ENCODE results near the gene SPOCK2. TPM values are rescaled to one million over a fixed set of nuclear protein-coding genes. Genes with fewer than 3 reads are reported as not detected.

SPOCK2 gene
- total and polyA plus RNA-seq, 7 donors: 1.8 to 5.3 (median 3.3) TPM

- Histone ChIP-seq H3K4me3 (no peak overlapping the region), H3K36me3 (ENCODE audit: insufficient read depth in 1 of 2, low read depth in 1 of 2) (peaks cover 0 to 29% of the 10 kb centered on the region in 2 donors), H3K9me3 (no peaks in the 10 kb centered on the region), H3K27ac (no peak overlapping the region), H3K27me3 (ENCODE audit: insufficient read depth in 3 of 3, low read length in 2 of 3) (no peaks in the 10 kb centered on the region), H3K4me1 (no peaks in the 10 kb centered on the region)
- DNase-seq: no peak
- ATAC-seq: peak in 1 of 4 donors; percentile 57
- 87 to 93% (median 89%) methylated on average over 3 of the region's 3 CpGs for WGBS, 3 donors
- intact Hi-C loops (cut with DNase I): loop anchor here (2.0 to 5.0 kb wide), 3 partner anchors 96 to 211 kb away; no protein-coding TSS in a partner anchor
- TF ChIP-seq CTCF (IDR thresholded peaks at IDR 0.05): peak; percentile 45
Observed at GRCh38 chr10:72126184-72126871, 38.0 kb upstream of the SPOCK2 start.

- Histone ChIP-seq H3K4me1 (no peaks in the 10 kb centered on the region), H3K27ac (no peak overlapping the region), H3K27me3 (ENCODE audit: insufficient read depth in 3 of 3, low read length in 2 of 3) (no peaks in the 10 kb centered on the region), H3K36me3 (ENCODE audit: insufficient read depth in 1 of 2, low read depth in 1 of 2) (peaks cover 0 to 35% of the 10 kb centered on the region in 2 donors), H3K4me3 (no peak overlapping the region), H3K9me3 (no peaks in the 10 kb centered on the region)
- no peak for DNase-seq
- intact Hi-C loops (cut with DNase I): loop anchor here (5.0 kb wide), 2 partner anchors 202 to 212 kb away; no protein-coding TSS in a partner anchor
- ATAC-seq: no peak
- 62 to 92% (median 79%) methylated on average over 1 of the region's 1 CpG for WGBS, 3 donors
- TF ChIP-seq CTCF (IDR thresholded peaks at IDR 0.05): no peak
Observed at GRCh38 chr10:72124989-72125388, 36.6 kb upstream of the SPOCK2 start.

- no peak overlapping the region for H3K4me3 ChIP-seq
- H3K27me3 ChIP-seq (ENCODE audit: insufficient read depth in 3 of 3, low read length in 2 of 3): no peaks in the 10 kb centered on the region
- no peak for TF ChIP-seq CTCF (IDR thresholded peaks at IDR 0.05)
- H3K36me3 ChIP-seq (ENCODE audit: insufficient read depth in 1 of 2, low read depth in 1 of 2): peaks cover 0 to 35% of the 10 kb centered on the region in 2 donors
- intact Hi-C loops (cut with DNase I): no loop called here
- DNase-seq (no peak), ATAC-seq (no peak)
- no peaks in the 10 kb centered on the region for H3K4me1 ChIP-seq
- H3K27ac ChIP-seq: no peak overlapping the region
- no peaks in the 10 kb centered on the region for H3K9me3 ChIP-seq
Observed at GRCh38 chr10:72124381-72124780, 36.0 kb upstream of the SPOCK2 start.

- Histone ChIP-seq H3K27me3 (ENCODE audit: insufficient read depth in 3 of 3, low read length in 2 of 3) (no peaks in the 10 kb centered on the region), H3K9me3 (no peaks in the 10 kb centered on the region), H3K27ac (no peak overlapping the region), H3K36me3 (ENCODE audit: insufficient read depth in 1 of 2, low read depth in 1 of 2) (peaks cover 0 to 35% of the 10 kb centered on the region in 2 donors), H3K4me1 (no peaks in the 10 kb centered on the region), H3K4me3 (no peak overlapping the region)
- no peak for ATAC-seq
- TF ChIP-seq CTCF (IDR thresholded peaks at IDR 0.05): no peak
- DNase-seq: no peak
- 84 to 86% (median 86%) methylated on average over 4 of the region's 4 CpGs for WGBS, 3 donors
- intact Hi-C loops (cut with DNase I): no loop called here
Observed at GRCh38 chr10:72123616-72124015, 35.3 kb upstream of the SPOCK2 start.

GRCh38 chr10:72122221-72122620, 33.9 kb upstream of the SPOCK2 start:
- TF ChIP-seq CTCF (IDR thresholded peaks at IDR 0.05): no peak
- ATAC-seq: no peak
- 95 to 99% (median 98%) methylated on average over 4 of the region's 4 CpGs for WGBS, 3 donors
- intact Hi-C loops (cut with DNase I): no loop called here
- no peaks in the 10 kb centered on the region for H3K27me3 ChIP-seq (ENCODE audit: insufficient read depth in 3 of 3, low read length in 2 of 3)
- DNase-seq: no peak
- no peaks in the 10 kb centered on the region for H3K9me3 ChIP-seq
- H3K4me3 ChIP-seq: no peak overlapping the region
- no peak overlapping the region for H3K27ac ChIP-seq
- H3K36me3 ChIP-seq (ENCODE audit: insufficient read depth in 1 of 2, low read depth in 1 of 2): peaks cover 0 to 29% of the 10 kb centered on the region in 2 donors
- no peaks in the 10 kb centered on the region for H3K4me1 ChIP-seq
